Kidney epithelial cell (primary cell): Measurements from ENCODE around the gene GVQW3. TPM values are rescaled to one million over a fixed set of nuclear protein-coding genes. Genes with fewer than 3 reads are reported as not detected.

Experiments
- DNase-seq: peaks from one replicate; pipeline ENCODE4 v3.0.0-alpha.2; 2010; ENCODE audit warnings: low read depth
- H3K27me3 ChIP-seq: 2 replicates; pipeline ENCODE4 v1.6.0; 2011; ENCODE audit warnings: low read length; ENCODE audit not compliant: control insufficient read depth, insufficient read depth
- H3K36me3 ChIP-seq: 2 replicates; pipeline ENCODE4 v1.5.1; 2011; ENCODE audit warnings: low read length; ENCODE audit not compliant: control insufficient read depth, insufficient read depth
- H3K4me3 ChIP-seq: 2 replicates; pipeline ENCODE4 v1.5.1; 2011; ENCODE audit warnings: low read depth, mild to moderate bottlenecking, control low read depth, low read length
- total RNA-seq: library from RNA; depleted of rRNA; stranded (reverse); fragments of >200 nt; gene quantifications from 2 replicates; pipeline ENCODE4 v1.2.3, GENCODE V29; 2015
- TF ChIP-seq, protein P1 (sequence below): IDR thresholded peaks from 2 replicates; pipeline ENCODE4 v1.5.1; 2011; ENCODE audit warnings: mild to moderate bottlenecking, moderate library complexity, low read length, control low read depth, inconsistent platforms; ENCODE audit not compliant: insufficient read depth, poor library complexity, severe bottlenecking

The GVQW3 gene
- total RNA-seq, 1 donor from 2014 or later = 1.1 TPM

DNA sequence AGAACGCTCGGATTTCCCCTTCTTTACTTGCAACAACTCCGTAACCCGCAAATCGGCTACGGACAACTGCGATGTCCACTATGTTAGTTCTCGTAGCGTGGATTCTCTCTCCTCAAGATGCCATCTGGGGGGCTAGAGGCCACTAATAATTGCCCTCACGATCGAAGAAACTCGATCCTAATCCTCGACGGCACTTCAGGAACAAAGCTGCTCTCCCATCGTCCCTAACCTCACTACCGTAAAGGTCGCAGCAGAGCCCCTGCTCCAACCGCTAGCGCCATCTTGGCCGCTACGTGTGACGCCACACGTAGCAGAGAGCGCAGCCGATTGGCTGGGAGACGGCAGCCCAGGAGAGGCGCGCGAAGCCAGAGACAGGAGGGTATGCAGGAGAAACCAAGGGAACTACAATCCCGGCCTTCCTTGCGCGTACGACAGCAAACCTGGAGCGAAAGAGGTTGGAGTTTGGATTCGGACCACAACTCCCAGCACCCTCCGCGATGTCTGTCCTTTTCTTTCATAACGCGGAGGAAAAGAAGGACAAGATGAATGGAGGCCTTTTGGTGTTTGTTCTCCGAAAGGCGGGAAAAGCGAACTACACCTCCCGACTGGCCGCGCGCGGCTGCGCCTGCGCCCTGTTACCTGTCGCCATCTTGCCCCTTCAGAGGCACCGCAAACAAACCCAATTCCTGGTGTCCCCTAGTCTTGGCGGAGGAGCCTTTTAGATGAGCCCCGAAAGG lies 63.4 kb downstream of the GVQW3 start, which contains the start of gene EMSY:
Gene EMSY (plus strand): TSS at position 635 of the 737 bp plus-strand sequence. CDS start 1,921 bp downstream, outside the sequence.
- DNase-seq = peak; percentile 99
- TF ChIP-seq, protein P1, sequence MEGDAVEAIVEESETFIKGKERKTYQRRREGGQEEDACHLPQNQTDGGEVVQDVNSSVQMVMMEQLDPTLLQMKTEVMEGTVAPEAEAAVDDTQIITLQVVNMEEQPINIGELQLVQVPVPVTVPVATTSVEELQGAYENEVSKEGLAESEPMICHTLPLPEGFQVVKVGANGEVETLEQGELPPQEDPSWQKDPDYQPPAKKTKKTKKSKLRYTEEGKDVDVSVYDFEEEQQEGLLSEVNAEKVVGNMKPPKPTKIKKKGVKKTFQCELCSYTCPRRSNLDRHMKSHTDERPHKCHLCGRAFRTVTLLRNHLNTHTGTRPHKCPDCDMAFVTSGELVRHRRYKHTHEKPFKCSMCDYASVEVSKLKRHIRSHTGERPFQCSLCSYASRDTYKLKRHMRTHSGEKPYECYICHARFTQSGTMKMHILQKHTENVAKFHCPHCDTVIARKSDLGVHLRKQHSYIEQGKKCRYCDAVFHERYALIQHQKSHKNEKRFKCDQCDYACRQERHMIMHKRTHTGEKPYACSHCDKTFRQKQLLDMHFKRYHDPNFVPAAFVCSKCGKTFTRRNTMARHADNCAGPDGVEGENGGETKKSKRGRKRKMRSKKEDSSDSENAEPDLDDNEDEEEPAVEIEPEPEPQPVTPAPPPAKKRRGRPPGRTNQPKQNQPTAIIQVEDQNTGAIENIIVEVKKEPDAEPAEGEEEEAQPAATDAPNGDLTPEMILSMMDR = no peak
- Histone ChIP-seq H3K27me3 (no peaks in the 10 kb centered on the region), H3K36me3 (no peaks in the 10 kb centered on the region), H3K4me3 (peak within 1 kb of the TSS; percentile 99)

DNA sequence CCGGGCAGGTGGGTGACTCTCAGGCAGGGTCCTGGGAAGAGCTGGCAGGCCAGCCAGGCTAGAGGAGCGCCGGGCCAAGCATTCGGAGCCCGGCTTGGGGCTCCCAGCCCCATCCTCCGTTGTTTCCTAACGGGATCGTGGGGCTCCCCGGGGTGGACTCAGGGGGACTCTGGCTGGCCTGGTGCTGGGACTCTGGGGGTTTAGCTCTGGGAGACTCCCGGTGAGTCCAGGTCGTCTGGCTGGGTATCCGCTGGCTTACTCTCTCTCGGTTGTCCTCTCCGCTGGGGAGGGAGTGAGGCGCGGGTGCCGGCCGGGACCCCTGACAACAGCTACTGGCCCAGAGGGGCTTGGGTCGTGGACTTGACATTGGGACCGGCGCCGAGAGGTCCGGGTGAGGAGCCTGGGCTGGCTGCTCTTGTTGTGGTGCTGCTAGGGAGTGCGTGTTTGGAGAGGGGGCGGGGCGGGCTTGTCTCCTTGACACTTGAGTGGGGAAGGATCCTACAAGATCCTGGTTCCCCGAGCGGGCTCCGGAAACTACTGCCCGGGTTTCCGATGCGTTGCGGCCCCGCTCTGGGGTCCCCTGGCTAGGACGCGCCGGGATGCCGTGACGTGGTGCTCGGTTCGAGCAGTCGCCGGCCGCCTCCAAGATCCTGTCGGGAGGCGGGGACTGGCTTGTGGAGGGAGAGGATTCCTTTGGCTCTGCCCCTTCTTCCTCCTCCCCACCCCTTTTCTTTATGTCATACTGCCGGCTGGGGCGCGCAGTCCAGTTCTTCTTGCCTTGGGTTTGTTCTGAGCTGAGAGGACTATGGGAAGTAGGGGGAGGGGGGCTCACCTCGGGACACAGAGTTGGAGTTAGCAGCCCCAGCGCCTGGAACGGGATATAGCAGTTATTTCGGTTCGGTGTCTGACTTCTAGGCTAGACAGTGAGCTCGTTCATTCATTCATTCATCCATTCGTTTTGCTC lies 64.3 kb downstream of the GVQW3 start:
- TF ChIP-seq, protein P1 = no peak
- Histone ChIP-seq H3K36me3 (no peaks in the 10 kb centered on the region), H3K4me3 (peak overlapping the region; percentile 99), H3K27me3 (no peaks in the 10 kb centered on the region)
- peak; percentile 39 for DNase-seq

DNA sequence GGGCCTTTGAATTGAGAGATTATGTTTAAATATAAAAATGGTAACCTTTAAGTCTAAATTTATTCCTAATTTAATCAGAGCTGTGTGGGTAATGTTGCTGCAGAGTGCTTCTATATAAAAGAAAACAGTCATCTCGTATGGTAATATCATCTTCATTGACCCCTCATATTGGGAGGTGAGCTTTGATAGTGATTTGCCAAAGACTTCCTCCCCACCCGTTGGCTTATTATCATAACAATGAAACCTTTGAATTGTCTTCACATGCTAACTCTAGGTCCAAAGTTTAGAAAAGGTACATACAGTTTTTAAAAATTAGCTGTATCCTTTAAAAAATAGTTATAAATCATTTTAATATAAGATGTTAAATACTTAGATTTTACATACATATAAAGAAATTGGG lies 67.4 kb downstream of the GVQW3 start:
- TF ChIP-seq, protein P1 = no peak
- no peak overlapping the region for H3K4me3 ChIP-seq
- H3K27me3 ChIP-seq = no peaks in the 10 kb centered on the region
- H3K36me3 ChIP-seq = no peaks in the 10 kb centered on the region
- no peak for DNase-seq

DNA sequence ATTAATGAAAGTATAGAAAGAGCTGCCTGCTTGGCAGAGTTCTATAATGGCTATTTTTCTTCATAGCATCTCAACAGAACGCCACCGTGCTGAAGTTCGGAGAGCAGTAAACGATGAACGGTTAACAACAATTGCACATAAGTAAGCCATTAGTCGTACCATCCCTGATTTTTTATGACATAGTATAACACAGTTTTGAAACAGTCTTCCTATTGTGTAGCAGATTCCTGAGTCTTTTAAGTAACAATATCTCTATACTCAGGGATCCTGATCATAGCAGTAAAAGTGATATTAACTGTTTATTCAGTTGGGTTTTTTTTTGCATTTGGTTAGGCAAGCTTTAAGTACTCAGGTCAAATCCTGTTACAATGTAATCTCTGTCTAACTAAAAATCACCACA lies 72.1 kb downstream of the GVQW3 start:
- no peak for DNase-seq
- TF ChIP-seq, protein P1 = no peak
- Histone ChIP-seq H3K27me3 (no peaks in the 10 kb centered on the region), H3K36me3 (no peaks in the 10 kb centered on the region), H3K4me3 (no peak overlapping the region)

DNA sequence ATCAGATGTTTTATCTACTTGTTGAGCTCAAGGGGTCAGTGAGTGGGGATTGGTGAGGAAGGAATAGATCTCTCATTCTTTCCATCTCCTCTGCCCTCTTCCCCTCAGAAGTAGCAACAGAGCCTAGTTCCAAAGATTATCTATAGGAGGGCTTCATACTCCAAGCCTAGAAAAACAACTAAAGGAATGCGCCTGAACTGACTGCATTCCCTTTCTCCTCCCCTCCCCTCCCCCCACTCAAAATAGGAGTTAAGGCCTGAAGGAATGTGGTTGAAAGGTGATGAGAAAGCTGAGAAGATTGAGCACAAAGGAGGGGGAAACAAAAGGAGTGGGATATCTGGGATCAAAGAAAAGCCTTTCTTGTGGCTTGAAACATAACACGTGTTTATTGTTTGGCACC lies 74.2 kb downstream of the GVQW3 start:
- no peak for DNase-seq
- H3K27me3 ChIP-seq = no peaks in the 10 kb centered on the region
- no peak overlapping the region for H3K4me3 ChIP-seq
- H3K36me3 ChIP-seq = no peaks in the 10 kb centered on the region
- TF ChIP-seq, protein P1 = no peak
